GM18505 (cell line): ENCODE measurements around the gene KRT32.

Experiments used
- ATAC-seq: cut with Tn5 transposase; IDR thresholded peaks from one replicate; pipeline ENCODE4 v1.9.1; 2021; ENCODE audit not compliant: unreplicated experiment
- POLR2A ChIP-seq: IDR thresholded peaks from 4 replicates; pipeline ENCODE4 v1.6.1; 2011; ENCODE audit warnings: borderline replicate concordance; ENCODE audit not compliant: insufficient read depth, insufficient read length; ENCODE audit errors: extremely low read depth

The KRT32 gene

GRCh38 chr17:41421116-41421515, 46.1 kb downstream of the KRT32 start:
- no peak for TF ChIP-seq POLR2A

GRCh38 chr17:41420134-41420533, 47.1 kb downstream of the KRT32 start:
- no peak for ATAC-seq
- TF ChIP-seq POLR2A, result no peak

More at GRCh38 chr17:41421116-41421515, 46.1 kb downstream of the KRT32 start:
- no peak for ATAC-seq

GRCh38 chr17:41419716-41420115, 47.5 kb downstream of the KRT32 start:
- TF ChIP-seq POLR2A, result no peak
- ATAC-seq, result no peak

- ATAC-seq, result no peak
- TF ChIP-seq POLR2A, result no peak
Observed at GRCh38 chr17:41418116-41418860, 48.9 kb downstream of the KRT32 start.

GRCh38 chr17:41417576-41418015, 49.6 kb downstream of the KRT32 start:
- no peak for TF ChIP-seq POLR2A
- no peak for ATAC-seq

GRCh38 chr17:41417127-41417526, 50.1 kb downstream of the KRT32 start:
- TF ChIP-seq POLR2A, result no peak
- ATAC-seq, result no peak

GRCh38 chr17:41416479-41416878, 50.7 kb downstream of the KRT32 start:
- no peak for ATAC-seq
- no peak for TF ChIP-seq POLR2A

GRCh38 chr17:41415833-41416335, 51.3 kb downstream of the KRT32 start:
- no peak for ATAC-seq
- no peak for TF ChIP-seq POLR2A

- no peak for ATAC-seq
- TF ChIP-seq POLR2A, result no peak
Observed at GRCh38 chr17:41415411-41415810, 51.8 kb downstream of the KRT32 start.

GRCh38 chr17:41413982-41414381, 53.2 kb downstream of the KRT32 start:
- no peak for TF ChIP-seq POLR2A
- ATAC-seq, result no peak

- no peak for TF ChIP-seq POLR2A
- ATAC-seq, result no peak
Observed at GRCh38 chr17:41413353-41413957, 53.7 kb downstream of the KRT32 start.

- no peak for TF ChIP-seq POLR2A
- no peak for ATAC-seq
Observed at GRCh38 chr17:41411072-41411840, 55.9 kb downstream of the KRT32 start.
